Left cardiac atrium (tissue), 4 donors: ENCODE measurements around the gene DUSP19. TPM values are rescaled to one million over a fixed set of nuclear protein-coding genes. Genes with fewer than 3 reads are reported as not detected.
"Not testable (repeated sequence)": the region's sequence is repeated elsewhere in the genome, so short reads cannot be mapped to it uniquely, and the experiment has no call there.

Experiments
- ATAC-seq, 2 donors: fragments of 200-7000 bp; cut with Tn5 transposase; one replicate each; pipeline ENCODE4 v1.9.1; 2020; ENCODE audit warnings: mild to moderate bottlenecking in 2 of 2, moderate library complexity in 2 of 2
- DNase-seq: peaks from one replicate; pipeline ENCODE4 v3.0.0-alpha.2; 2020
- intact Hi-C, 2 donors: fragments of 100-400 bp; cut with DNase I; formaldehyde crosslinking; loops; one replicate each; pipeline versions ENCODE4 v1.14.1 to v1.15.1; 2022 to 2023
- long read RNA-seq: library from polyadenylated mRNA; unstranded; transcript quantifications from one replicate; pipeline ENCODE4 v2.0.0, GENCODE V29; 2021
- total RNA-seq, 2 donors: library from RNA; stranded (reverse); fragmentation: NEBNext Ultra II Directional; extraction: Animal tissue kit (Norgen Biotek cat#: 25700); gene quantifications; one replicate each; pipeline ENCODE4 v1.2.1, GENCODE V29; 2021
- donor health status: DM: no; HTN: yes; CAD: no.
- donor health status: DM: no; HTN: yes; CAD: no; lungs with severe emphysema.
- donor health status: DM: yes; HTN: yes; CAD: no.
- donor health status: Dilated cardiomyopathy.

DUSP19 gene
- total RNA-seq = 10 to 100 TPM in 1 of 2 donors, 1 to 10 TPM in 1; 5.9 to 10.5 TPM
- long read RNA-seq, full-length matches to known transcripts = 2 of 2 reads
- long read RNA-seq, partial matches to known transcripts = 0 of 2 reads
- long read RNA-seq, other reads (novel, unspliced or antisense) = 0 of 2 reads

- ATAC-seq (peak; percentile 95 to 96), DNase-seq (peak; percentile 71)
- intact Hi-C loops = loop anchor here in 1 of 2 donors (2.0 kb wide), 1 partner anchor 40 kb away; the partner anchor contains the start of gene NCKAP1
Observed at GRCh38 chr2:183078464-183079138, at the start of gene DUSP19. TSS of gene DUSP19 (plus strand) at chr2:183078747. CDS start at chr2:183078934, 187 bp downstream.

DNA sequence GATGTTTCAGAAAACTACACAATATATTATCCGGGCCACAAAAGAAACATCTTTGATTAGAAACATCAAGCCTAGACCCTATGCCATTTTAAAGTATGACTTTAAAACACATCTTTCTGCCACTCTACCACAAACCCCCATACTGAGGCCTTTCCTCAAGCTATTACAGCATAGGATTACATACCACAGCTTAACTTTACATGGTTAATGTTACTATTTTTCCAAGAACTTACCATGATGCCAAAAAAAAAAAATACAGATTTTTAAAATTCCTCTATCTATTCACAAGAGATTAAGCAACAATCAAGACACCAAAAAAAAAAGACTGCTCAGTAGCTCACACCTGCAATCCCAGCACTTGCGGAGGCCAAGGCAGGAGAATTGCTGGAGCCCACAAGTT lies 49.3 kb upstream of the DUSP19 start:
- intact Hi-C loops = no loop called here
- ATAC-seq = no peak
- DNase-seq = no peak

DNA sequence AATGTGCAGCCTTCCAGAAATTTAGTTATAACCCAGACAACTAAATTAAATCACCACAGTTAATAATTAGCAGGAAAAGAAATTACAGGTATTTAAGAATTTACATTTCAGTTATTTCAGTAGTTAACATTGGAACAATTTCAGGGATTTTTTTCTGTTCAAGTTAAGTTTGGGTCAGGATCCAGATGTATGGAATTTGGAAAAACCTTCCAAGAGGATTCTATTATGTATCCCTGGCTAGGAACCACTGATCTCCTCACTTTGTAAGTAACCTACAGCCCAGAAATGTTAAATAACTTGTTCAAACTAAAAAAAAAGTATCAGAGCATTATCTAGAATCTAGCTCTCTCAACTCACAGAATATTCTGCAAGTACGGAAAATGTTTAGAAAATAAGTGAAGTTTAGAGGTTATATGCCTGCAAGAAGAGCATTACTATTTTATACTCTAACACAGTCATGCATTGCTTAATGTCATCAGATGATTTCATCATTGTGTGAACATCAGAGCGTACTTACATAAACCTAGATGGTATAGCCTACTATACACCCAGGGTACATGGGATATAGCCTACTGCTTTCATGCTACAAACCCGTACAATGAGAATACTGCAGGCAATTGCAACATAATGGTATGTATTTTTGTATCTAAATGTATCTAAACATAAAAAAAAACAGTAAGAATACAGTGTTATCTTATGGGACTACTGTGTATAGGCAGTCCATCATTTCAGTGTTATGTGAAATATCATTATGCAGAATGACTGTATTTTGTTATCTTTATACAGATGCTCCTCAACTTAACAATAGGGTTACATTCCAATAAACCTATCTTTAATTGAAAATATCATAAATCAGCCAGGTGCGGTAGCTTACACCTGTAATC lies 46.4 kb upstream of the DUSP19 start:
- DNase-seq = no peak
- intact Hi-C loops = no loop called here
- ATAC-seq = no peak

DNA sequence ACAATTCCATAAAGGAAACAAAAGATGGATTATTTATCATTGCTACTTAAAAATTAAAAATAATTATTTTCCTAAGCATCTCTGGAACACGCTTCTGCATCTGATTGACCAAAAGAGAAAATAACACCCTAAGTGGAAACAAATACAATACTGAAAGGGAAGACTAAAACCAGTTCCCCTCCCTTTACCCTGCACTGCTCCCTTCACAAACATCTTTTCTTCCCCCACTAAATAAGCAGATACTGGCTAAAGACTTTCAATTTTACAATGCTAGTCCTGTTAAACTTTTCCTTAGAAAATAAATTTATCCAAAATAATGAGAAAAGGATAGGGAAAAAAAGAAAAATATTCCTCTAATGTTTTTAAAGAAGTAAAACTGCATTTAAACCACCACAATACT lies 44.6 kb upstream of the DUSP19 start:
- ATAC-seq (no peak), DNase-seq (no peak)
- intact Hi-C loops = no loop called here

DNA sequence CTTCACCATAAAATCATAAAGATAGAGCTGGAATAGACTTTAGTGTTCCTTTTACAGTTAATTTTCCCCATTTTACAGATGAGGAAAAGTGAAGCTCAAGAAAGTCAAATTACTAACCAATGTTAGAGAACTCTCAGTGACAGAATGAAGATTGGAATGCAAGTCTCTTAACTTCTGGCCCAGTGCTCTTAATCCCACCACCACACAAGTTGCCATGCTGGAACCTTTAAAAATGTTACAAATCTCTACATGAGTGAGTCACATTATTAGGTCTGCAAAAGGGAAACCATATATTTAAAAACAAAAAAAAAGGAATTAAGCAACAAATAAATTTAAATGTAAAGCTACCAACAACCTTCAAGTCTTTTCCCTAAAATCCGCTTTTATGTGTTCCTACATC lies 43.7 kb upstream of the DUSP19 start:
- no peak for DNase-seq
- intact Hi-C loops = no loop called here
- ATAC-seq = no peak

GRCh38 chr2:183035298-183035953 lies 43.1 kb upstream of the DUSP19 start:
- ATAC-seq (no peak), DNase-seq (no peak)
- intact Hi-C loops = no loop called here

DNA sequence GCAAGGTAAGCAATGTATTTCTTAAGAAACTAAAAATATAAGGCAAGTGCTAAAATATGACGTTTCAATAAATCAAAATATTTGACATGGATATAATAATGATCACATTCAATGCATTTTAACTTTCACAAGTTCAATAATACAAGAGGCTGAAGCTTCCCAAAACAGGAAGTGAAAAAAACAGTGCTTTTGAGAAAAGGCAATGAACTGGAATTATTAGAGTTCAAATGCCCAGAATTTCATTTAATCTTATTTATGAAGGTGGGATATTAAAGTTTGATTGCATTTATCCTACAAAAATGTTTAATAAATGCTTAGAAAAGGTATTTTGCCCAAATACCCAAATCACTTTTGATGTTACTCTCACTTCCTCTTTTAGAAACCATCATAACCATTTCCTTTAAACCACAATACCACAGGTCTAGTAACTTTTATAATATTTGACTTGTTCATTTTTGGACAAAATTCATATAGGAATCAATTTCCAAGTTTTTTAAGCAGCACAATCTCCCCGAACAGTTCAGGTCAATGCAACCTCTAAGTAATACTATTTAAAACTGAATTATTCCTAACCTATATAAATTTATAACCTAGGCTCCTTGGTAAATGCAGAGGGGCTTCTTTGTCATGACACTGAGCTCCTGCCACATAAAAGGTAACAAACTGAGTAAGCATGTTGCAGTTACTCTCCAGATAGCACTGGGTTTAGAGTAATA lies 42.4 kb upstream of the DUSP19 start:
- ATAC-seq (no peak), DNase-seq (no peak)
- intact Hi-C loops = no loop called here

DNA sequence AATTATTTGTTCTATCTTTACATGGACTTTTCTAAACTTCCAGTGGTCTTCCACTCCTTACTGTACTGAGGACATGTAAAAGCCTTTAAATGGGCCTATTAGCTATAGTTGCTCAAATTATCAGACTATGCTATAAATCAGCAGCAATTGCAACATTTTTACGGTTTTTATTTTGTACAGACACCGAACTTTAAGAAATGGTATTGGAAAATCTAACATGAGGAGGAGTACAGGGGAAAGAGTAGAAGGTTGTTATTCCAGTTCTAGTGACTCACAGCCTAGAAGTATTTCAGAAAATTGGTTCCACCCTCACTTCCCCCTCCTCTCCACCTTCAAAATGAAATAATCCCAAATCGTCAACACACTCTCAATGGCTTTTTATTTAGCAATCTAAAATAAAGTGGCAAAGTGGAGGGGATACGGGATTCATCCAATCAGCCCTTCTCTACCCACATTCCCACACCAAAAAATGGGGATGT lies 41.4 kb upstream of the DUSP19 start:
- DNase-seq (no peak), ATAC-seq (peak in 1 of 2 donors; percentile 40)
- intact Hi-C loops = no loop called here

- DNase-seq (peak; percentile 53), ATAC-seq (peak; percentile 70 to 73)
- intact Hi-C loops = loop anchor here in 1 of 2 donors (2.0 kb wide), 1 partner anchor 41 kb away; the partner anchor contains the start of gene DUSP19
Observed at GRCh38 chr2:183037553-183038340, 40.8 kb upstream of the DUSP19 start.

DNA sequence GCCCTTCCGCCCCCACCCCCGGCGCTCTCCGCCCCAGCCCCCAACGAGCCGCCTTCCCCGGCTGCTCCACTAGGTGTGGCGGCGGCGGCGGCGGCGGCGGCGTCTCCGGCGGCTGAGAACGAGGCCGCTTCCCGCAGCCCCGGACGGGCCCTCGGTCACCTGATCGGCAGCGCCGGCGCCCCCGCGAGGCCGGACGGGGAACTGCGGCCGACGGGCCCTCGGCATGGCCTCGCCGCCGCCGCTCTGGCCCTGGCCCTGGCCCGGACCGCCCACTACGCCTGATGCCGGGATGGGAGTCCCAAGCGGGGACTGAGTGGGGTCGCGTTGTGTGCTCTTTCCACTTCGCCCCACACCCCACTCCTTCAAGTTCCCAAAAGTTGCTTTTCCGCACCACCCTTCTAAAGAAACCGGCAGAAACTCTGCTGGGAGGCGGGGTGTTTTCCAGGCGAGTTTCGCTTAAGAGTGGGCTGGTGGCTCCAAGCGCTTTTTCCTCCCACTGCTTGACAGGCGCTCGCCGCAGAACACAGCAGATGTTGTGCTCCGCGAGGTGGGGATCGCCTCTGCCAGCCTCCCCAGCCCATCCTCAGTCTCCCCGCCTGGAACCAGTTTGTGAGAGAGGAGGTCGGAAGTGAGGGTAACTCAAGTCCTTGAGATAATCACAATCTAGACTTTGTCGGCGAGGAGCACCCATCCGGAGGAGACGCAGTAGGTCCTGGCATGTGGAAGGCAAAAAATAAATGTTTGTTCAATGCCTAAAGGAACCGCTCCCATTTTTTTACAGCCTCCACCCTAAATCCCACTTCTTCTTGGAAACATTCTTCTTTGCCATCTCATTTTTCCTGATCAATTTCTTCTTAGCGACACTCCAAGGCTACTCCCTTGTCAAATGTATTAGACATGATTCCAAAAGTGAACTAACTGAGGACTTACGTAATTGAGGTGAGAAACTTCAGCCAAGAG lies 39.9 kb upstream of the DUSP19 start, which contains the start of gene NCKAP1:
Gene NCKAP1 (minus strand): TSS at position 117 of the 960 bp plus-strand sequence. CDS start 358 bp downstream, outside the sequence.
- peak; percentile 93 for DNase-seq
- intact Hi-C loops = loop anchor here in 1 of 2 donors (2.0 kb wide), 1 partner anchor 40 kb away; the partner anchor contains the start of gene DUSP19
- peak; percentile 92 to 93 for ATAC-seq

DNA sequence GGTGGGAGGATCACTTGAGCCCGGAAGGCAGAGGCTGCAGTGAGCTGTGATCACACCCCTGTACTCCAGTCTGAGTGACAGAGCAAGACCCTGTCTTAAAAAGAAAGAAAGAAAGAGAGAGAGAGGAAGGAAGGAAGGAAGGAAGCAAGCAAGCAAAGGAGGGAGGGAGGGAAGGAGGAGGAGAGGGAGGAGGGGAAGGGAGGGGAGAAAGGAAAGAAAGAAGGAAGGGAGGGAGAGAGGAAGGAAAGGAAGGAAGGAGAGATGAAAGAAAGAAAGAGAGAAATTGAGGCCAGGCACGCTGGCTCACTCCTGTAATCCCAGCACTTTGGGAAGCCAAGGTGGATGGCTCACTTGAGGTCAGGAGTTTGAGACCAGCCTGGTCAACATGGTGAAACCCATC lies 37.9 kb upstream of the DUSP19 start:
- ATAC-seq (no peak), DNase-seq (no peak)
- intact Hi-C loops = no loop called here

DNA sequence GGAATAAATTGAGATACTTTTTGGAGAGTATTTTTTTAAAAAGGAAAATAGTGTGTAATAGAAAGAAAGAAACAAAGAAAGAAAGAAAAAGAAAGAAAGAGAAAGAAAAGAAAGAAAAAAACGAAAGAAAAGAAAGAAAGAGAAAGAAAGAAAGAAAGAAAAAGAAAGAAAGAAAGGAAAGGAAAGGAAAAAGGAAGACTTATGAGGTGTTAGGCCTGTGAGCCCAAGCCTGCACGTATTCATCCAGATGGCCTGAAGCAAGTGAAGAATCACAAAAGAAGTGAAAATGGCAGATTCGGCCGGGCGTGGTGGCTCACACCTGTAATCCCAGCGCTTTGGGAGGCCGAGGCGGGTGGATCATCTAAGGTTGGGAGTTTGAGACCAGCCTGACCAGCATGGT lies 35.0 kb upstream of the DUSP19 start:
- ATAC-seq, DNase-seq, intact Hi-C loops: not testable (repeated sequence)

DNA sequence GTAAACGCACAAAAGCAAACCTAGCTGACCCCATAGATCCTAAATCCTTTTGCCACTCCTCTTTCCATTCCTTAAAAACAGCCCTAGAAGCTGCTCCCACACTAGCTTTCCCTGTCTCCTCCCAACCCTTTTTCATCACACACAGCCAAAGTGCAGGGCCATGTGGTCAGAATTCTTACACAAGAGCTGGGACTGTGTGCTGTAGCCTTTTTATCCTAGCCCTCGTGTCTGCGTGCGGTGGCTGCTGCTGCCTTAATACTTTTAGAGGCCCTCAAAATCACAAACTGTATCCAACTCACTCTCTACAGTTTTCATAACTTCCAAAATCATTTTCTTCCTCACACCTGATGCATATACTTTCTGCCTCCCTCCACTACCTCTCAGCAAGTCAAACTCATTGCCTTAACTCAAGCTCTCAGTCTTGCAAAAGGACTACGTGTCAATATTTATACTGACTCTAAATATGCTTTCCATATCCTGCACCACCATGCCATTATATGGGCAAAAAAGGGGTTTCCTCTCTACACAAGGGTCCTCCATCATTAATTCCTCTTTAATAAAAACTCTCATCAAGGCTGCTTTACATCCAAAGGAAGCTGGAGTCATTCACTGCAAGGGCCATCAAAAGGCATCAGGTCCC lies 30.9 kb upstream of the DUSP19 start:
- ATAC-seq = not testable (repeated sequence)

DNA sequence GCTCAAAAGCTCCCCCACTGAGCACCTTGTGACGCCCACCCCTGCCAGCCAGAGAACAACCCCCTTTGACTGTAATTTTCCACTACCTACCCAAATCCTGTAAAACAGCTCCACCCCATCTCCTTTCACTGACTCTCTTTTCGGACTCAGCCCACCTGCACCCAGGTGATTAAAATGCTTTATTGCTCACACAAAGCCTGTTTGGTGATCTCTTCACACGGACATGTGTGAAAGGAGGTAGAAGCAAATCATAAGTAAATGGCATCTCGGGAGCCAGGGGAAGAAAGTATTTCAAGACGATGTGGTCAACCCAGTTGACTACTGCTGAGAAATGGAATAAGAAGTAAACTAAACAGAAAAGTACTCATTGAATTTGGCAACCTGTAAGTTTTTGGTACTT lies 29.1 kb upstream of the DUSP19 start:
- intact Hi-C loops = no loop called here

More for the DNA sequence above, 30.9 kb upstream of the DUSP19 start:
- DNase-seq, intact Hi-C loops: not testable (repeated sequence)

DNA sequence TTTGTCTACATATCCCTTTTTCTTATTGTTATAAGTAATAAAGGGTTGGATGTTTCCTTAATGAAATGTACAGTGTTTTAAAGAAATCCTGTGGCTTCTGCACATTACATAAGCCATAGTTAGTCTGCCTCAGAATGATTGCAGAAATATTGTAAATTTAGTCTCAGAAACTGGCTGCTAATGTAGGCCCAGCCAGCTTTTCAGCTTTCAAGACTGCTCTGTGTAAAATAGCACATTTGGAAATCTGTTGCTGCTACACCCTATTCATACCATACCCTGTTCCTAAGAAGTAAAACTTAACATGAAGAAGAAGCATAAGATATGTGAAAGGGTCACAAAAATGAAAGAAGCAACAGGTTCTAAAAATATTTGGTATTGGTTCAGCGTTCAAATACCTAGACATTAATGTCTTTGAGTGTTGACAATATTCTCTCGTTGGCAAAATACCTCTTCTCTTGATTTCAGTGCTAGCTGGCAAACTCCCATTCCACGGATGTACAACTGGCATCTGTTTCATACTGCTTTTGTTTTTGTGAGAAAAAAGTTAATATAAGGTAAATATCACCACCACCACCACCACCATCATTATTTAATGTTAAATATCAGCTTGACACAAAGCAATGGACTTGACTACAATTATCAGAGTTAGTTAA lies 21.1 kb upstream of the DUSP19 start:
- no peak for ATAC-seq

More for the DNA sequence above, 29.1 kb upstream of the DUSP19 start:
- no peak for ATAC-seq
- DNase-seq = no peak

More for the DNA sequence above, 21.1 kb upstream of the DUSP19 start:
- no peak for DNase-seq
- intact Hi-C loops = no loop called here
